MCF 10A (cell line): ENCODE data around the gene MSANTD1. TPM values are rescaled to one million over a fixed set of nuclear protein-coding genes. Genes with fewer than 3 reads are reported as not detected.

Experiments used
- BruUV-seq: library from RNA; stranded (reverse); fragments of 400-500 nt; replicated peaks from 2 replicates; lab custom pipeline; 2021; lab: Mats Ljungman, UMichigan
- CTCF ChIA-PET: fragments of 300-600 bp; sonication (Branson Sonifier 250); formaldehyde crosslinking; extraction: SDS; loops from one replicate; lab custom pipeline; 2021; ENCODE audit warnings: antibody characterized with exemption, inconsistent platforms; lab: Yijun Ruan, JAX
- POLR2A ChIA-PET: fragments of 300-600, 350-650 bp; sonication (Branson Sonifier 250); formaldehyde crosslinking; extraction: SDS; loops from one replicate; lab custom pipeline; 2020; ENCODE audit warnings: antibody characterized with exemption, inconsistent platforms; lab: Yijun Ruan, JAX
- DNase-seq: peaks from one replicate; pipeline ENCODE4 v3.0.0-alpha.2; 2018; ENCODE audit not compliant: unreplicated experiment
- H3K27ac Mint-ChIP-seq: one replicate; pipeline ENCODE4 v1.8.0; 2022; ENCODE audit warnings: mild to moderate bottlenecking, low read depth, mixed read lengths; ENCODE audit not compliant: unreplicated experiment
- H3K27me3 Mint-ChIP-seq: one replicate; pipeline ENCODE4 v1.8.0; 2022; ENCODE audit warnings: mixed read lengths; ENCODE audit not compliant: insufficient read depth, unreplicated experiment
- H3K36me3 Mint-ChIP-seq: one replicate; pipeline ENCODE4 v1.8.0; 2022; ENCODE audit warnings: mild to moderate bottlenecking, moderate library complexity, mixed read lengths; ENCODE audit not compliant: insufficient read depth, unreplicated experiment
- H3K4me1 Mint-ChIP-seq: one replicate; pipeline ENCODE4 v1.8.0; 2022; ENCODE audit warnings: mixed read lengths; ENCODE audit not compliant: insufficient read depth, unreplicated experiment
- H3K4me3 Mint-ChIP-seq: one replicate; pipeline ENCODE4 v1.8.0; 2022; ENCODE audit warnings: mild to moderate bottlenecking, moderate library complexity, mixed read lengths; ENCODE audit not compliant: unreplicated experiment
- H3K9me3 Mint-ChIP-seq: one replicate; pipeline ENCODE4 v1.8.0; 2022; ENCODE audit warnings: mixed read lengths; ENCODE audit not compliant: unreplicated experiment
- intact Hi-C: fragments of 100-400 bp; cut with micrococcal nuclease; formaldehyde crosslinking; loops from 2 replicates; pipeline ENCODE4 v1.14.1; 2022
- total RNA-seq: library from RNA; stranded (reverse); gene quantifications from 2 replicates; pipeline ENCODE4 v1.2.3, GENCODE V29; 2022
- TF ChIP-seq, protein P1 (sequence below): fragments of 200-600 bp; IDR thresholded peaks from one replicate; pipeline ENCODE4 v1.8.0; 2022; ENCODE audit warnings: antibody characterized with exemption, mild to moderate bottlenecking; ENCODE audit not compliant: unreplicated experiment

Gene MSANTD1
- total RNA-seq, 1 experiment from 2014 or later: 0.37 TPM

DNA sequence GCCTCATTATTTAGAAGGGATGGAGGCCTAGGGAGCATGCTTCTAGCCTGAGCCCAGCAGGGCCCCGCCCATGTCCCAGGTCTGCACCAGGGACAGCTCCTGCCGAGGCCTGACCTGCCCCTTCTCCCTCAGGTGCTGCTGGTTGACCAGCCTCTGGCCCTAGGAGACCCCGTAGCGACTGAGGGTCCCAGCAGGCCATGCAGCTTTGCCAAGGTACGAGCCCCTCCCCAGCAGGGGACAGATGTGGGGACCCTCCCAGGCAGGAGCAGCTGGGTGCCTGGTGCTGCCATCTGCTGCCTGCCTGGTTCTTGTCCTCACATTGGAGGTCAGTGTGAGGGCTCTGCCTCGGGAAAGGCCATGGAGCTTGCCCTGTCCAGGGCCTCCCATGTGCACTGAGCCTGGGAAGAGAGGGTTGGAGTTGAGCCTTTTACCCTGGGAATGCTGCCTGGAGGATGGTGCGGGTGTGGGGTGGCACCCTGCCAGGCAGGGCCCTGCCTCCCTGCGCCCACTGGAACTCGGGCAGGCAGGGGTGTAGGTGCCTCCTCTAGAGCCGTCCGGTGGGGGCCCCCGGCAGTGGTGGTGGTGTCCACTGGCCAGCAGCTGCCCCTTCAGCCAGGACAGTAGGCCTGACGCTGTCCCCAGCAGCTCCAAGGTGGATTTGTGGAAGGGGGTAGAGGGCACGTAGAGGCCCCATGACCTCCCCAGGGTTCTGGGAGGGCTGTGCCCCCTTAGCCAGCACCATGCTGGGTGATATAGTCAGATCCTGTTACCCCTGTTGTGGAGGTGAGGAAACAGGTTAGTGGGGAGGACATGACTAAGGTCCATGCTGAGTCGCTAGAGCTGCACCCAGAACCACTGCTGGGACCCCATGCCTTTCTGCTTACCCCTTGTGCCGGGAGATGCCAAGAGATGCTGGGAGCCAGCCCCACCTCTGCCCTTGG is 2.2 kb upstream of the MSANTD1 start:
- intact Hi-C loops: no loop called here
- ChIA-PET CTCF (no interaction called here), POLR2A (interaction anchor here (0.8 kb wide), 1 partner anchor 10 kb away, joined by 5 read pairs; no protein-coding TSS in a partner anchor)
- no peaks in the 10 kb centered on the region for H3K27me3 Mint-ChIP-seq
- no peak overlapping the region for H3K27ac Mint-ChIP-seq
- H3K4me1 Mint-ChIP-seq: no peaks in the 10 kb centered on the region
- TF ChIP-seq, protein P1, sequence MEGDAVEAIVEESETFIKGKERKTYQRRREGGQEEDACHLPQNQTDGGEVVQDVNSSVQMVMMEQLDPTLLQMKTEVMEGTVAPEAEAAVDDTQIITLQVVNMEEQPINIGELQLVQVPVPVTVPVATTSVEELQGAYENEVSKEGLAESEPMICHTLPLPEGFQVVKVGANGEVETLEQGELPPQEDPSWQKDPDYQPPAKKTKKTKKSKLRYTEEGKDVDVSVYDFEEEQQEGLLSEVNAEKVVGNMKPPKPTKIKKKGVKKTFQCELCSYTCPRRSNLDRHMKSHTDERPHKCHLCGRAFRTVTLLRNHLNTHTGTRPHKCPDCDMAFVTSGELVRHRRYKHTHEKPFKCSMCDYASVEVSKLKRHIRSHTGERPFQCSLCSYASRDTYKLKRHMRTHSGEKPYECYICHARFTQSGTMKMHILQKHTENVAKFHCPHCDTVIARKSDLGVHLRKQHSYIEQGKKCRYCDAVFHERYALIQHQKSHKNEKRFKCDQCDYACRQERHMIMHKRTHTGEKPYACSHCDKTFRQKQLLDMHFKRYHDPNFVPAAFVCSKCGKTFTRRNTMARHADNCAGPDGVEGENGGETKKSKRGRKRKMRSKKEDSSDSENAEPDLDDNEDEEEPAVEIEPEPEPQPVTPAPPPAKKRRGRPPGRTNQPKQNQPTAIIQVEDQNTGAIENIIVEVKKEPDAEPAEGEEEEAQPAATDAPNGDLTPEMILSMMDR: no peak
- H3K36me3 Mint-ChIP-seq: peaks cover 14% of the 10 kb centered on the region
- no peak overlapping the region for H3K4me3 Mint-ChIP-seq
- BruUV-seq: no TSS peak
- no peaks in the 10 kb centered on the region for H3K9me3 Mint-ChIP-seq
- no peak for DNase-seq

DNA sequence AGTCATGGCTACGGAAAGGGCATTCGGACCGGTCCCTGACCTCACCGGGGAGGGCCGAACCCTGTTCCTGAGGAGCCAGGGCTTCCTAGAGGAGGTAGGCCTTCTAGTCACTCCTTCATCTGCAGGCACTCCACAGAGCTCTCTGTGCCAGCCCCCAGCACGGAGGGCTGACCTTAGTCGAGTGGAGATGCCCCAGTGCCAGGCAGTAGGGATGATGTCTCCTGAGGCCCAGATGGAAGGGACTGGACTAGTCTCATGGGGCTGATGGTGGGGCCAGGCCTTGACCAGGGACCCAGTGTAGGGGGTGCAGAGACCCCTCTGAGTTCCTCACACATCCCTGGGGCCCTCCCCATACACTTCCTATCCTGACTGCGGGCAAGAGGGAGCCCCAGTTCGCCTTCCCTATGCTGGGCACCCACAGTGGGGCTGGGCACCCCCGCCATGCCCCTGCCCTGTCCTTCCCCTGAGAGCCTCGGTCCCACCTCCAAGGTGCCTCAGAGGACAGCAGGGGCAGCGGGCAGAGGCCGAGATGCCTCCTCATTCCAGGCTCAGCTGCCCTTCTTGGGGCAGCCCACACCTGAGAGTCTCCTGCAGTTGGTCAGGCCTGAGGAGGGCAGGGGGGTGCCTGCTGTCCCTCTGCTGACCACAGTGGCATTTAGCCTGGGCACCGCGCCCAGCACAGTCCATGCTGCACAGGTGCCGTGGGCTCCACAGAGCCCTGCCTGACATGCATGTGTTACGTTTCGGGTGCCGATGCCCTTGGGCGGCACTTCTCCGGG is 1.4 kb upstream of the MSANTD1 start:
- Mint-ChIP-seq H3K9me3 (no peaks in the 10 kb centered on the region), H3K36me3 (peaks cover 6% of the 10 kb centered on the region), H3K4me1 (no peaks in the 10 kb centered on the region), H3K4me3 (no peak overlapping the region), H3K27me3 (no peaks in the 10 kb centered on the region), H3K27ac (no peak overlapping the region)
- no peak for DNase-seq
- POLR2A ChIA-PET: no interaction called here
- CTCF ChIA-PET: interaction anchor here (0.6 kb wide), 1 partner anchor 157 kb away, joined by 3 read pairs; no protein-coding TSS in a partner anchor
- no TSS peak for BruUV-seq
- intact Hi-C loops: no loop called here
- TF ChIP-seq, protein P1: no peak

DNA sequence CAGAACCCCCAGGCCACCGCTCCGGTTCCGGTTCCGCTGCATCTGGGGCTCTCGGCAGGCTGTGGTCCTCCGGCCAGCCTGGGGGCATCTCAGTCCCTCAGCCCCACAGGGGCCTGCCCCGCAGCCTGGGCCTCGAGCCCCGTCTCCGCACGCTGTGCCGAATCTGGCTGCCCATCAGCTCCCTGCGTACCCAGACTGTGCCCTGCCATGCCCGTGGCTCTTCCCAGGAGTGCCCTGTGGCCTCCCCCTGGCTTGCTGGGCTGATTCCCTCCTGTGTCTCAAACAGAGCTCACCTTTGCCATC is 830 bp upstream of the MSANTD1 start:
- Mint-ChIP-seq H3K27me3 (no peaks in the 10 kb centered on the region), H3K4me3 (no peak overlapping the region), H3K4me1 (no peaks in the 10 kb centered on the region), H3K36me3 (peaks cover 5% of the 10 kb centered on the region), H3K27ac (no peak overlapping the region), H3K9me3 (no peaks in the 10 kb centered on the region)
- BruUV-seq: no TSS peak
- intact Hi-C loops: no loop called here
- POLR2A ChIA-PET: no interaction called here
- TF ChIP-seq, protein P1: no peak
- CTCF ChIA-PET: no interaction called here
- DNase-seq: no peak
